Measurements from ENCODE around the gene EIF2AK3. TPM values are rescaled to one million over a fixed set of nuclear protein-coding genes. Genes with fewer than 3 reads are reported as not detected.
A peak's percentile ranks its signal among the peaks of the same experiment; 100 is the strongest.

EIF2AK3 gene
- total and polyA plus RNA-seq, 2 of the 8 experiments (the other 6 are each of a cell fraction or from before 2014, with no cell fraction given): 5.8 to 22.8 TPM

- TF ChIP-seq CBX8 (IDR thresholded peaks at IDR 0.05; ENCODE audit: borderline replicate concordance, low read depth, low read length): no peak
- no peak for TF ChIP-seq CTBP2 (IDR thresholded peaks at IDR 0.05; ENCODE audit: borderline replicate concordance, insufficient read depth, insufficient read length, low read length)
- TF ChIP-seq TEAD4 (IDR thresholded peaks at IDR 0.05; ENCODE audit: low read depth, low read length): peak; percentile 53; the same call in 1 of the 2 replicates
- peak in 1 of 2 experiments; percentile 47; a peak in 1 of 4 replicates for TF ChIP-seq HDAC2 (IDR thresholded peaks at IDR 0.05; ENCODE audit: borderline replicate concordance in 1 of 2, low read depth in 2 of 2, low read length in 2 of 2)
- TF ChIP-seq TBP (IDR thresholded peaks at IDR 0.05; ENCODE audit: low read depth, low read length): no peak
- peak; percentile 78; the same call in 1 of the 2 replicates for TF ChIP-seq RBBP5 (IDR thresholded peaks at IDR 0.05; ENCODE audit: borderline replicate concordance, low read depth, low read length)
- TF ChIP-seq, protein P1, sequence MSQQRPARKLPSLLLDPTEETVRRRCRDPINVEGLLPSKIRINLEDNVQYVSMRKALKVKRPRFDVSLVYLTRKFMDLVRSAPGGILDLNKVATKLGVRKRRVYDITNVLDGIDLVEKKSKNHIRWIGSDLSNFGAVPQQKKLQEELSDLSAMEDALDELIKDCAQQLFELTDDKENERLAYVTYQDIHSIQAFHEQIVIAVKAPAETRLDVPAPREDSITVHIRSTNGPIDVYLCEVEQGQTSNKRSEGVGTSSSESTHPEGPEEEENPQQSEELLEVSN (IDR thresholded peaks at IDR 0.05): 0 out of 2 replicates have a peak, but pooled peaks have one; percentile 10
These were observed 851 bp downstream of the EIF2AK3 start (continued) for GRCh38 chr2:88626171-88627054.

Data from H1 (cell line).